OCI-LY3 (cell line): ENCODE data around the gene TNS3.

Source experiments
- CTCF ChIP-seq: fragments of 200-600, 300-600 bp; sonication (generic); IDR thresholded peaks from 2 replicates; pipeline ENCODE4 v1.5.1; 2014; ENCODE audit warnings: antibody characterized with exemption, low read length, low read depth
- EZH2phosphoT487 ChIP-seq: fragments of 200-600 bp; shearing (Covaris generic); IDR thresholded peaks from 2 replicates; pipeline ENCODE4 v1.6.1; 2018; ENCODE audit warnings: antibody characterized with exemption, mixed run types, low read depth

- TF ChIP-seq EZH2phosphoT487 (no peak), CTCF (no peak)
Observed at GRCh38 chr7:47295606-47296005, 286.3 kb downstream of the TNS3 start.
